Endodermal cell (in vitro differentiated cells): Measurements from ENCODE around the gene BMP6. TPM values are rescaled to one million over a fixed set of nuclear protein-coding genes. Genes with fewer than 3 reads are reported as not detected.

Source experiments
- DNase-seq: peaks from one replicate; pipeline ENCODE4 v3.0.0-alpha.2; 2017
- H3K27ac ChIP-seq: 2 replicates; pipeline ENCODE4 v1.5.1; 2013; ENCODE audit warnings: mild to moderate bottlenecking, low read depth, low read length, moderate library complexity
- H3K27me3 ChIP-seq: 2 replicates; pipeline ENCODE4 v1.6.1; 2013; ENCODE audit warnings: mild to moderate bottlenecking, low read length, moderate library complexity; ENCODE audit not compliant: insufficient read depth, control insufficient read depth, poor library complexity, severe bottlenecking
- H3K36me3 ChIP-seq: 2 replicates; pipeline ENCODE4 v1.7.0; 2013; ENCODE audit warnings: mild to moderate bottlenecking, low read length, moderate library complexity; ENCODE audit not compliant: control insufficient read depth, insufficient read depth
- H3K4me1 ChIP-seq: one replicate; pipeline ENCODE4 v1.7.0; 2013; ENCODE audit warnings: low read length; ENCODE audit not compliant: control insufficient read depth, insufficient read depth
- H3K4me3 ChIP-seq: 2 replicates; pipeline ENCODE4 v1.5.1; 2013; ENCODE audit warnings: mild to moderate bottlenecking, low read length, moderate library complexity
- H3K9ac ChIP-seq: 2 replicates; pipeline ENCODE4 v1.6.1; 2013; ENCODE audit warnings: mild to moderate bottlenecking, low read length, moderate library complexity; ENCODE audit not compliant: poor library complexity, severe bottlenecking; ENCODE audit errors: extremely low read depth
- H3K9me3 ChIP-seq: 2 replicates; pipeline ENCODE4 v1.6.1; 2013; ENCODE audit warnings: mild to moderate bottlenecking, low read length, moderate library complexity; ENCODE audit not compliant: control insufficient read depth
- H3K27ac Mint-ChIP-seq: 2 replicates; pipeline ENCODE4 v1.8.0; 2020; ENCODE audit warnings: mixed read lengths
- H3K27me3 Mint-ChIP-seq: 2 replicates; pipeline ENCODE4 v1.8.0; 2021; ENCODE audit warnings: mild to moderate bottlenecking, mixed read lengths; ENCODE audit not compliant: insufficient read depth
- H3K36me3 Mint-ChIP-seq: 2 replicates; pipeline ENCODE4 v1.8.0; 2020; ENCODE audit warnings: low read depth, mixed read lengths
- H3K4me1 Mint-ChIP-seq: 2 replicates; pipeline ENCODE4 v1.8.0; 2020; ENCODE audit warnings: mixed read lengths
- H3K4me3 Mint-ChIP-seq: 2 replicates; pipeline ENCODE4 v1.8.0; 2020; ENCODE audit warnings: mild to moderate bottlenecking, moderate library complexity, mixed read lengths
- H3K9me3 Mint-ChIP-seq: 2 replicates; pipeline ENCODE4 v1.8.0; 2020; ENCODE audit warnings: mild to moderate bottlenecking, mixed read lengths
- WGBS, 2 experiments: methylation state at CpG; one replicate each; pipeline versions ENCODE4 v1.1.5 to v1.1.7; 2013; ENCODE audit warnings: missing lambda C conversion rate in 2 of 2, mixed read lengths in 1 of 2; ENCODE audit not compliant: insufficient coverage in 1 of 2, insufficient read length in 1 of 2; 5-methylcytosine and 5-hydroxymethylcytosine counted together
- total RNA-seq, 2 donors: library from RNA; stranded (reverse); fragmentation: NEBNext Ultra II Directional in 1 of 2; extraction: Animal tissue kit (Norgen Biotek cat#: 25700) in 1 of 2; gene quantifications; 2 replicates in 1 of 2; 3 replicates in 1 of 2; pipeline ENCODE4 v1.2.1, GENCODE V29; 2021
- TF ChIP-seq, protein P1 (sequence below): fragments of 200-600 bp; sonication (generic); conservative IDR thresholded peaks from 2 replicates; pipeline ENCODE4 v1.5.0; 2021; ENCODE audit warnings: antibody characterized with exemption, mild to moderate bottlenecking

BMP6 gene
- total RNA-seq, 2 donors from 2014 or later = 0.62 to 0.71 TPM

DNA sequence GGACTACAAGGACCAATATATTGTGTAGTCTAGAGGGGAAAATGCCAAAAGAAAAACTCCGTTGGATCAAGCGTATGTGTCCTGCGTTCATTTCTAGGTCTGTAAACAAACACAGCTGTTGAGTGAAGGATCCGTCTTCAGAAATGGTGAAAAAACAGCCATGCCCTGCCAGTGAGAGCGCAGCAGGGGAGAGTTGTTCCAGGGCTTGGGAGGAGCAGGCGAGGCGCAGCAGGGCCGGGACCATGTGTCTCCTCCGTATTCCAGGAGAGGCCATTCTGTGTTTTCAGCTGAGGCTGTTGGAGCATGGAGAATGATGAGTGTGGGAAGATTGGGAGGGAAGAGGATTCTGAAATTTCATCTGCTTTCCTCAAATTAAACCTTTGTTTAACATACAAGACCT is 38.0 kb downstream of the BMP6 start:
- TF ChIP-seq, protein P1, sequence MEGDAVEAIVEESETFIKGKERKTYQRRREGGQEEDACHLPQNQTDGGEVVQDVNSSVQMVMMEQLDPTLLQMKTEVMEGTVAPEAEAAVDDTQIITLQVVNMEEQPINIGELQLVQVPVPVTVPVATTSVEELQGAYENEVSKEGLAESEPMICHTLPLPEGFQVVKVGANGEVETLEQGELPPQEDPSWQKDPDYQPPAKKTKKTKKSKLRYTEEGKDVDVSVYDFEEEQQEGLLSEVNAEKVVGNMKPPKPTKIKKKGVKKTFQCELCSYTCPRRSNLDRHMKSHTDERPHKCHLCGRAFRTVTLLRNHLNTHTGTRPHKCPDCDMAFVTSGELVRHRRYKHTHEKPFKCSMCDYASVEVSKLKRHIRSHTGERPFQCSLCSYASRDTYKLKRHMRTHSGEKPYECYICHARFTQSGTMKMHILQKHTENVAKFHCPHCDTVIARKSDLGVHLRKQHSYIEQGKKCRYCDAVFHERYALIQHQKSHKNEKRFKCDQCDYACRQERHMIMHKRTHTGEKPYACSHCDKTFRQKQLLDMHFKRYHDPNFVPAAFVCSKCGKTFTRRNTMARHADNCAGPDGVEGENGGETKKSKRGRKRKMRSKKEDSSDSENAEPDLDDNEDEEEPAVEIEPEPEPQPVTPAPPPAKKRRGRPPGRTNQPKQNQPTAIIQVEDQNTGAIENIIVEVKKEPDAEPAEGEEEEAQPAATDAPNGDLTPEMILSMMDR = no peak
- H3K4me1 Mint-ChIP-seq = peaks cover 7% of the 10 kb centered on the region

DNA sequence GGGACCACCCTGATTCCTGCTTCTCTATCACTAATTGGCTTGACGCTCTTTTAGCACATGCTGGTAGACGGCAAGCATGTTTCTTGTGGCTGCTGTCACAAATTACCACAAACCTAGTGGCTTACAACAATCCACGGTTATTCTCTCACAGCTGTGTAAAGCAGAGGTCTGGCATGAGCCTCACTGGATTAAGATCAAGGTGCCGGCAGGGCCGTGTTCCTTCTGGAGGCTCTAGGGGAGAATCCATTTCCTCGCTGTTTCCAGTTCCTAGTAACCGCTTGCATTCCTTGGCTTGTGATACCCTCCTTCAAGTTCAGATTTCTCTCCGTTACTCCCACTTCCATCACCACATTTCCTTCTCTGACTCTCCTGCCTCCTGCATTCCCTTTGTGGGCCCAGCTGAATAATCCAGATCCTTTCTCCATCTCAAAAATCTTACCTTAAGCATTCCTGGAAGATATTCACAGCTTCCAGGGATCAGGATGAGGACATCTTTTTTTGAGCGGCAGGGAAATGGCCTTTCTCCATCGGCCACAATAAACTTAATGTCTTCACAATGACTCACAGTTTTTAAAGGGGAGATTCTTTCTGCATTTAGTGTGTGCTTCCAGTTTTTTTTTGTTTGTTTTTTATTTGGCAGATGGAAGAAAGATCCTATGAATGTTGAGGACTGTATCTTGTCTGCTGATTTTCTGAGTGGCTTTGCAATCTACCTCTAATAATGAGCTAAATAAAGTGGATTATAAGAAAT is 39.9 kb downstream of the BMP6 start:
- H3K27ac ChIP-seq = no peak overlapping the region
- TF ChIP-seq, protein P1 = no peak

More for the DNA sequence above, 38.0 kb downstream of the BMP6 start:
- Mint-ChIP-seq H3K27me3 (peaks cover 7% of the 10 kb centered on the region), H3K27ac (no peak overlapping the region), H3K9me3 (no peaks in the 10 kb centered on the region), H3K36me3 (no peaks in the 10 kb centered on the region), H3K4me3 (no peak overlapping the region)
- Histone ChIP-seq H3K4me3 (no peak overlapping the region), H3K9me3 (no peaks in the 10 kb centered on the region), H3K27me3 (peaks cover 36% of the 10 kb centered on the region), H3K9ac (no peak overlapping the region), H3K36me3 (no peaks in the 10 kb centered on the region), H3K27ac (no peak overlapping the region), H3K4me1 (no peaks in the 10 kb centered on the region)
- no peak for DNase-seq
- WGBS, 2 experiments = 77 to 90% methylated on average over 3 to 9 of the region's 9 CpGs

DNA sequence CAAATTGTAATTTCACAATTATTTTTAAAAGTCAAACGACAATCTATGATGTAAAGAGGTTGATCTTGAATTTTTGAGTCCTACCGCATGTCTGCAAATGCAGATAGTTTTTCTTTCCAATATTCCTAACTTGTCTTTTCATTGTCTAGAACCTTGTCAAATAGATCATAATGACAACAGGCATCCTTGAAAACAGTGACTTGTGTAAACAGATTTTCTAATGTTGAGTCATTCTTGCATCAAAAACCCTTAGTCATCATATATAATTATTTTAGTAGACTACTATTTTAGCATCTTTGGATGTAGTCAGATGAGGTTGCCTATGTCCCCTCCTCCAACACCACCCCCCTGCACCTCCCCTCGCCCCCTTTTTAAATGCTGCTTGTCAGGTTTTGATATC is 43.8 kb downstream of the BMP6 start:
- Histone ChIP-seq H3K9ac (no peak overlapping the region), H3K27me3 (peaks cover 9% of the 10 kb centered on the region), H3K27ac (no peak overlapping the region), H3K36me3 (no peaks in the 10 kb centered on the region), H3K4me1 (no peaks in the 10 kb centered on the region), H3K9me3 (no peaks in the 10 kb centered on the region), H3K4me3 (no peak overlapping the region)
- no peak overlapping the region for H3K4me3 Mint-ChIP-seq
- 81% methylated on average over 3 of the region's 3 CpGs; no CpG with 5 or more reads in 1 of the 2 experiments for WGBS, 2 experiments
- no peaks in the 10 kb centered on the region for H3K36me3 Mint-ChIP-seq
- H3K27ac Mint-ChIP-seq = no peak overlapping the region
- H3K9me3 Mint-ChIP-seq = no peaks in the 10 kb centered on the region
- peaks cover 2% of the 10 kb centered on the region for H3K27me3 Mint-ChIP-seq
- peaks cover 7% of the 10 kb centered on the region for H3K4me1 Mint-ChIP-seq
- DNase-seq = no peak
- TF ChIP-seq, protein P1 = no peak

More for the DNA sequence above, 39.9 kb downstream of the BMP6 start:
- 93 to 96% methylated on average over 7 to 10 of the region's 10 CpGs for WGBS, 2 experiments
- Histone ChIP-seq H3K9ac (no peak overlapping the region), H3K27me3 (peaks cover 30% of the 10 kb centered on the region), H3K4me3 (no peak overlapping the region), H3K9me3 (no peaks in the 10 kb centered on the region), H3K36me3 (no peaks in the 10 kb centered on the region), H3K4me1 (no peaks in the 10 kb centered on the region)
- no peak for DNase-seq
- H3K27me3 Mint-ChIP-seq = peaks cover 7% of the 10 kb centered on the region
- H3K4me1 Mint-ChIP-seq = peaks cover 7% of the 10 kb centered on the region
- no peak overlapping the region for H3K27ac Mint-ChIP-seq
- no peaks in the 10 kb centered on the region for H3K36me3 Mint-ChIP-seq
- no peaks in the 10 kb centered on the region for H3K9me3 Mint-ChIP-seq
- H3K4me3 Mint-ChIP-seq = no peak overlapping the region
